CD4-positive, alpha-beta T cell treated with Interleukin-4 for 4 hours (primary cell): Measurements from ENCODE around the gene GPR35.

Source experiments
- DNase-seq: peaks from one replicate; pipeline ENCODE4 v3.0.0-alpha.2; 2020

Gene GPR35, protein sequence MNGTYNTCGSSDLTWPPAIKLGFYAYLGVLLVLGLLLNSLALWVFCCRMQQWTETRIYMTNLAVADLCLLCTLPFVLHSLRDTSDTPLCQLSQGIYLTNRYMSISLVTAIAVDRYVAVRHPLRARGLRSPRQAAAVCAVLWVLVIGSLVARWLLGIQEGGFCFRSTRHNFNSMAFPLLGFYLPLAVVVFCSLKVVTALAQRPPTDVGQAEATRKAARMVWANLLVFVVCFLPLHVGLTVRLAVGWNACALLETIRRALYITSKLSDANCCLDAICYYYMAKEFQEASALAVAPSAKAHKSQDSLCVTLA

GRCh38 chr2:240624950-240625621 lies at the start of gene GPR35:
GPR35 (plus strand) TSS chr2:240625480; CDS start chr2:240629953, 4,473 bp downstream.
- DNase-seq, result peak; percentile 81

GRCh38 chr2:240576036-240576435 lies 49.2 kb upstream of the GPR35 start:
- no peak for DNase-seq

GRCh38 chr2:240576436-240577205 lies 48.7 kb upstream of the GPR35 start:
- no peak for DNase-seq

DNA sequence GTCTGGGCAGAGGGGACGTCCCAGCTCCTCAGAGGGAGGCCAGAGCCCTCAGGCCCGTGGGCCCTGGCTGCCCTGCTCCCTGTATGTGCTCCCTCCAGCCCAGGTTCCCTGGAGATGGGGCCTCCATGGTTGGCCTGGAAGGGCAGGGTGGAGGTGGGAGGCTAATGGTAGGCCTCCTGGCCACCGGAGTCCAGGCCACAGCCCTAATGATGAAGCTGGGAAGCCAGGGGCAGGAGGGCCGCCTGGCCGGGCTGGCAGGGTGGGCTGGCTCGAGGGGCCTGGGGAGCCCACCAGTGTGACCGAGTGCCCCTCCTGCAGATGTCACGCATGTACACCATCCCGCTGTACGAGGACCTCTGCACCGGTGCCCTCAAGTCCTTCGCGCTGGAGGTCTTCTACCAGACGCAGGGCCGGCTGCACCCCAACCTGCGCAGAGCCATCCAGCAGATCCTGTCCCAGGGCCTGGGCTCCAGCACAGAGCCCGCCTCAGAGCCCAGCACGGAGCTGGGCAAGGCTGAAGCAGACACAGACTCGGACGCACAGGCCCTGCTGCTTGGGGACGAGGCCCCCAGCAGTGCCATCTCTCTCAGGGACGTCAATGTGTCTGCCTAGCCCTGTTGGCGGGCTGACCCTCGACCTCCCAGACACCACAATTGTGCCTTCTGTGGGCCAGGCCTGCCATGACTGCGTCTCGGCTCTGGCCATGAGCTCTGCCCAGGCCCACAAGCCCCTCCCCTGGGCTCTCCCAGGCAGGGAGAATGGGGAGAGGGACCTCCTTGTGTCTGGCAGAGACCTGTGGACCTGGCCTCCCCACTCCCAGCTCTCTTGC lies 47.8 kb upstream of the GPR35 start:
- DNase-seq, result no peak

GRCh38 chr2:240578110-240578450 lies 47.2 kb upstream of the GPR35 start:
- no peak for DNase-seq

DNA sequence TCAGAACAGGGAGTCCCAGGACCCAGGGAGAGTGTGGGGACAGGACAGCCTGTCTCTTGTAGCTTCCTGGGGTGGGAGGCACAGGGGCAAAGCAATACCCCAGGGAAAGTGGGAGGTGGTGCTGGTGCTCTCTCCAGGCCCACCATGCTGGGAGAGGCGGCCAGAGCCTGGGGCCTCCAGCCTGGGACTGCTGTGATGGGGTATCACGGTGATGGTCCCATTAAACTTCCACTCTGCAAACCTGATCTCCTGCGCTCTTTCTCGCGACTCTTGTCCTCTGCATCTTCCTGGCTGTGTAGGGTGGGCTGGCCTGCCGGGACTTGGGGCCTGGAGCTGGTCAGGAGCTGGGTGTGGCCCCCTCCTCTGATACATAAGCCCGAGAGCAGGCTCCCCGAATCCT lies 46.8 kb upstream of the GPR35 start:
- DNase-seq, result no peak

DNA sequence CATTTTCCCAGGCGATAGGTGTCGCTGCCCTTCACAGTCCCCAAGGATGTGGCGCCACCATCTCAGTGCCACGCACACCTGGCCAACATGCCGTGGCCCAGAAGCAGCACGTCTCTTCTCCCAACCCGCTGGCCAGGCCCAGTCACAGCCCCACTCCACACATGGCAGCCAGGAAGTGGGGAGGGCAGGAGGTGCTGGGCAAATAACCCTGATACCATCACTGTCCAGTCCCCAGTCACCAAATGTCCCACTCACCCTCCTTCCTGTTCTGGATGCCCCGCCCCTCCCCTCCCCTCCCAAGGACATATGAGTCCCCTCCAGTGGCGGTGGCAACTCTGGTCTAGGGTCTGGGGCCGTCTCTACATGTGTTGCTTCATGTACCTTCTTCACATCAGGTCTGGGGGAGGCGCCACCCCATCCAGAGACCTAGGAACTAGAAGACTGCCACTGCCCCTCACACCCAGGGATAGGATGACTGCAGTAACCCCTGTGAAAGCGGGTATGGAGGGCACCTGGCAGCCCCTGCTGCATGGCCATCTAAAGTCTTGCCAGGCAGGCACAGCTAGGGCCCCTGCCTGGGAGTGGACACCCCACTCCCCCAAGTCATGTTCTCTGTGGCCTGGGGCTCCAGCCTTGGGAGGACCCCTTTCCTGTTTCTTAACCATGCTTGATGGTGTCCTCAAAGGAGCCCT lies 46.1 kb upstream of the GPR35 start:
- DNase-seq, result no peak

DNA sequence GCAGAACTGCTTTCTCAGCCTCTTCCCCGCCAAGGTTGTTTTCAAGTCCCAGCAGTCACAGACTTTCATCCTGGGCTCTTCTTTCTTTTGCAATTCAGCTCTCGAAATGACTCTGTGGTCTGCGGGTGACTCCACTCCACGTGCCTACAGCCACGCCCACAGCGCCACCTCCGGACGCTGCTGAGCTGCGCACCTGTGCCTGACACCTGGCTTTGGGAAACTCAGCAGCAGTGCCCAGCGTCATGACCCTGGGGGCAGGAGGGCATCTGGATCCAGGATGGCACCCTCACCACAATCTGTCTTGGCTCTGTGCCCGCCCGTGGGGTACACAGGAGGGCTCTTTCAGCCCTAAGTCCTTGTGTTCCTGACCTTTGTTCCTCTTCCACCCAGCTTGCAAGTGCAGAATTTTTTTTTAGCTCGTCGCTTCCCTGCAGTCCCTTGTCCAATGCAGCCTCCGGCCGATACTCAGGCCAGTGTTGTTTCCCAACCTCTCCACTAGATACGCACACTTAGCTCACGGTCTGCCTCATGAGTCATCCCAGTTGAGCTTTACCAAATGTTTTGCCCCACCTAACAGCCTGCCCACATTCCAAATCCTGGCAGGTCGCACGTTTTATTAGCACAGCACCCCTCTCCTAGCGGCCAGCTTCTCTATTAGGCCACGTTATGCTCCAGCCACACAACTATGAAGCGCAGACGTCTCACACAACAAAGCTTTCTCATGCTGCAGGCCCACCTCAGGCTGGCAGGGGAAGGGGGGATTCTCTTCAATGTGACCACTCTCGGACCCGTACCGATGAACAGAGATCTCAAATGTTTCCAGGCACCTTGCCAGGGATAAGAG lies 45.3 kb upstream of the GPR35 start:
- DNase-seq, result peak; percentile 82

DNA sequence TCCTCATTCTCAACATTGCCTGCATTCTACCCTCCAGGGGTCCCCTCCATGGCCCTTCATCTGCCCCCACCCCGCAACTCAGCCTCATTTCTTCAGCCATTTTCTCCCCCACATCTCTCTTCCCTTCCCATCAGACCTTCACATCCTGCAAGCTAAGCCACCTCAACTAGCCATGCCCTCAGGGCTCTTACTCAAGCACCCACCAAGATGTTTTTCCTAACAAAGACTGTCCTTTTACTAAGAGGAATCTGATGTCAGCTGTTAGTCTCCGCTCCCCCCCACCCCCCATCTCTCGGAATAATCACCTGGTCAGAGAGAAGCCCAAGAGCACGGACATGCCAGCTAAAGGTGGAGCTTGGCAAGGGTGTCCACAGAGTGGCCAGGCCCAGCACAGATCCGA lies 43.5 kb upstream of the GPR35 start:
- no peak for DNase-seq

- no peak for DNase-seq
These were observed 42.5 kb upstream of the GPR35 start for GRCh38 chr2:240582781-240583180.

- DNase-seq, result no peak
These were observed 41.5 kb upstream of the GPR35 start for GRCh38 chr2:240583774-240584173.

DNA sequence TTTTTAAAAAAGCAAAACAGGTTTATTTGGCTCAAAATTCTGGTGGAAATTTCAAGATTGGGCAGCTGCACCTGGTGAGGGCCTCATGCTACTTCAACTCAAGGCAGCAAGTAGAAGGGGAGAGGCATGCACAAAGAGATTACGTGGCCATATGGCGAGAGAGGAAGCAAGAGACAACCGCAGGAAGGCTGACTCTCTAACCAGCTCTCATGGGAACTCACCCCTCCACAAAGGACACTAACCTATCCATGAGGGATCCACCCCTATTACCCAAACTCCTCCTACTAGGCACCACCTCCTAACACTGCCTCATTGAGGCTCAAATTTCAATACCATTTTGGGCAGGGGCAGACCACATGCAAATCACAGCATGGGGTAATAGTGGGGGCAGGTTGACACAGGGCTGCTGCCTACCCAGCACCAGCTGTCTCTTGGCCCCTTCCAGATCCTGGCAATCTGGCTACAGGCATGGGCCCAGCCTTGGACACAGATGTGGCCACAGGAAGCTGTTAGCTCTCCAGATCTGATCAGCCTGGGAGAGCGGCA lies 40.7 kb upstream of the GPR35 start:
- no peak for DNase-seq

GRCh38 chr2:240585101-240585500 lies 40.2 kb upstream of the GPR35 start:
- no peak for DNase-seq

- no peak for DNase-seq
These were observed 39.5 kb upstream of the GPR35 start for GRCh38 chr2:240585681-240586197.

GRCh38 chr2:240586198-240586918 lies 38.9 kb upstream of the GPR35 start, which contains the start of gene CAPN10:
CAPN10 (plus strand) TSS chr2:240586734; CDS start chr2:240586912, 178 bp downstream.
- peak; percentile 94 for DNase-seq

DNA sequence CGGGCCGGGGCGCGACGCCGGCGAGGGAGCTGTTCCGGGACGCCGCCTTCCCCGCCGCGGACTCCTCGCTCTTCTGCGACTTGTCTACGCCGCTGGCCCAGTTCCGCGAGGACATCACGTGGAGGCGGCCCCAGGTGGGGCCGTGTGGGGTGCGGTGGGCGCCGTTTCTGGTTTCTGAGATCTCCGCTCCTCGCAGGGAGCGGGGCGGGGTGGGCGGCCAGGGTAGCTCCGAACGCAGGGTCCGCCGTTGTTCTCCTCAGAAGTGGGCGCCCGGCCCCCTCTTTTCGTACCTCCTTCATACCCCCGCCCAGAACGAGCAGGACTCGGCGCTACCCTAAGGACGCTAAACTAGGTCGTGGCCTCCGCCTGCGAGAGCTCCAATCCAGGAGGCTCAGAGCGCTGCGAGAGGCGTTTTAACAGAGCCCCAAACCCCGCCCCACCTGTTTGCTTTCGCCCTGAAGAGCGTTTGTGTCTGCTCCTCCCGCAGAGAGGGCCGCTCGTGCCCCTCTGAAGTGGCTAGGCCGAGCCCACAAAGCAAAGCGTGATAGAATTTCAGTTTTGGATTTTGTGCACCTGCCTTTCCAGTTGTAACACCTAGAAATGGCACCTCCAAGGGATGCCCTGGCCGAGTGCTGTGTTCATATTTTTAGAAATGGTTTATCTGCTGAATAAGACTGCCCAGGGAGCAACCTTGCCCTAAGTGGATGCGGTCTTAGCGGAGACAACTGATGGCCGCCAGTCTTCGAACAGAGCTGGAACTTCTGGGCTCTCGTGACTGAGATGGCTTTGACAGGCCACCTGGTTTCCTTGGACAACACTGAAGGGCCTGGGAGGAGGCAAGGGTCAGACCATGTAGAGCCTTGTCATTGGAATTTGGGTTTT lies 38.1 kb upstream of the GPR35 start:
- DNase-seq, result peak; percentile 44

GRCh38 chr2:240588006-240588655 lies 37.1 kb upstream of the GPR35 start:
- no peak for DNase-seq

DNA sequence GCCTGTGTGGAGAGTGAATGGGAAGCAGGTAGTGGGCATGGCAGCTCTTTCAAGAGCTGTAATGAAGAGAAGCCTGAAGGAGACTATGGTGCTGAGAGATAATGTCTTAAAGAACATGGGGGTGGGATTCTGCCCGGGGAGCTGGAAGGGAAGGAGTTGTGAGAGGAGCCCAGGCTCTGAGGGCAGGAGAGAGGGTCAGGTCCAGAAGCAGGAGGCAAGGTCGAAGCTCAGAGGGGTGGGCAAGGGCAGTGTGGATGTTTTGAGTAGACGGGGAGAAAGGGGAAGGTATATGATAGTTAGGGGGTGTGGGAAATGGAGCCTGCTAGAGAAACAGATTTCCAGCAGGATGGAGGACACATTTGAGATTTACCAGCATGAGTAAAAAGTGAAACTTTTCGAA lies 36.6 kb upstream of the GPR35 start:
- no peak for DNase-seq
